Activated CD4-positive, alpha-beta T cell treated with anti-CD3 and anti-CD28 coated beads, Interleukin-10, Interleukin-2, amounts not matched to agents 100 ng/mL and 50 ng/mL, durations not matched to agents 16 hours and 8 hours (primary cell): ENCODE measurements around the gene NHLRC2.
"Not testable (repeated sequence)": the region's sequence is repeated elsewhere in the genome, so short reads cannot be mapped to it uniquely, and the experiment has no call there.

Experiments
- DNase-seq: peaks from one replicate; pipeline ENCODE4 v3.0.0-alpha.2; 2020

The NHLRC2 gene

GRCh38 chr10:113854013-113854760, at the start of gene NHLRC2, which contains the start of gene DCLRE1A:
TSS of gene NHLRC2 (plus strand) at chr10:113854661. CDS start at chr10:113854873, 212 bp downstream.
TSS of gene DCLRE1A (minus strand) at chr10:113854082. CDS start at chr10:113853182, 900 bp downstream.
- DNase-seq: peak; percentile 75

GRCh38 chr10:113806503-113806902, 48.0 kb upstream of the NHLRC2 start:
- DNase-seq: no peak

- DNase-seq: no peak
Measured at GRCh38 chr10:113808168-113808567, 46.3 kb upstream of the NHLRC2 start.

- DNase-seq: not testable (repeated sequence)
Measured at GRCh38 chr10:113814700-113815099, 39.8 kb upstream of the NHLRC2 start.

GRCh38 chr10:113819989-113820388, 34.5 kb upstream of the NHLRC2 start:
- DNase-seq: no peak

GRCh38 chr10:113820507-113820906, 34.0 kb upstream of the NHLRC2 start:
- DNase-seq: no peak

GRCh38 chr10:113821306-113821705, 33.2 kb upstream of the NHLRC2 start:
- not testable (repeated sequence) for DNase-seq

GRCh38 chr10:113822174-113822573, 32.3 kb upstream of the NHLRC2 start:
- DNase-seq: no peak

- DNase-seq: no peak
Measured at GRCh38 chr10:113823389-113823788, 31.1 kb upstream of the NHLRC2 start.

GRCh38 chr10:113825791-113826190, 28.7 kb upstream of the NHLRC2 start:
- no peak for DNase-seq

- not testable (repeated sequence) for DNase-seq
Measured at GRCh38 chr10:113828567-113828966, 25.9 kb upstream of the NHLRC2 start.

GRCh38 chr10:113842171-113842570, 12.3 kb upstream of the NHLRC2 start:
- DNase-seq: no peak

GRCh38 chr10:113843972-113844485, 10.4 kb upstream of the NHLRC2 start:
- DNase-seq: no peak

GRCh38 chr10:113846036-113846435, 8.4 kb upstream of the NHLRC2 start:
- DNase-seq: no peak

GRCh38 chr10:113849140-113849803, 5.2 kb upstream of the NHLRC2 start:
- no peak for DNase-seq

GRCh38 chr10:113849946-113850345, 4.5 kb upstream of the NHLRC2 start:
- peak; percentile 11 for DNase-seq

- DNase-seq: no peak
Measured at GRCh38 chr10:113853578-113854012, 866 bp upstream of the NHLRC2 start.

GRCh38 chr10:113854761-113855588, 514 bp downstream of the NHLRC2 start:
- peak; percentile 54 for DNase-seq

GRCh38 chr10:113856563-113856962, 2.1 kb downstream of the NHLRC2 start:
- no peak for DNase-seq

- DNase-seq: no peak
Measured at GRCh38 chr10:113857210-113857609, 2.7 kb downstream of the NHLRC2 start.

GRCh38 chr10:113858541-113858940, 4.1 kb downstream of the NHLRC2 start:
- no peak for DNase-seq

- DNase-seq: no peak
Measured at GRCh38 chr10:113859261-113859660, 4.8 kb downstream of the NHLRC2 start.

GRCh38 chr10:113865901-113866300, 11.4 kb downstream of the NHLRC2 start:
- no peak for DNase-seq
